ENCODE results near the gene SMG1.

GRCh38 chr16:18943414-18943813 lies 17.2 kb upstream of the SMG1 start:
- TF ChIP-seq CTCF (IDR thresholded peaks at IDR 0.05; ENCODE audit: low read length) (no peak), EZH2 (optimal IDR thresholded peaks at IDR 0.05; ENCODE audit: low read depth, low read length) (no peak), EZH2phosphoT487 (IDR thresholded peaks at IDR 0.05; ENCODE audit: low read length) (no peak)

Measured in MM.1S (cell line).